ENCODE results near the gene IMP3. TPM values are rescaled to one million over a fixed set of nuclear protein-coding genes. Genes with fewer than 3 reads are reported as not detected.
A peak's percentile ranks its signal among the peaks of the same experiment; 100 is the strongest.
"Not testable (repeated sequence)": the region's sequence is repeated elsewhere in the genome, so short reads cannot be mapped to it uniquely, and the experiment has no call there.

The IMP3 gene
- total RNA-seq, 2 donors from 2014 or later: 125 to 277 TPM

- DNase-seq (ENCODE audit: low spot score): no peak
These were observed 2.6 kb downstream of the IMP3 start for GRCh38 chr15:75637245-75638009.

GRCh38 chr15:75636026-75636425 lies 4.0 kb downstream of the IMP3 start:
- TF ChIP-seq POLR2A (IDR thresholded peaks at IDR 0.05) (no peak), POLR2AphosphoS5 (IDR thresholded peaks at IDR 0.05) (no peak), CTCF (IDR thresholded peaks at IDR 0.05) (no peak)
- DNase-seq (ENCODE audit: low spot score): no peak
- no peaks in the 10 kb centered on the region for H3K36me3 ChIP-seq
- H3K27ac ChIP-seq: no peak overlapping the region
- H3K4me1 ChIP-seq (replicated peaks): peaks cover 12% of the 10 kb centered on the region
- H3K4me3 ChIP-seq: no peak overlapping the region
- WGBS: 93% methylated on average over 6 of the region's 6 CpGs
- H3K27me3 ChIP-seq (replicated peaks; ENCODE audit: insufficient read depth): no peaks in the 10 kb centered on the region
- H3K9me3 ChIP-seq: no peaks in the 10 kb centered on the region
- intact Hi-C loops (cut with DNase I): loop anchor here (5.0 kb wide), 3 partner anchors 36 to 269 kb away; partner anchors contain the start of gene MAN2C1

More at GRCh38 chr15:75637245-75638009, 2.6 kb downstream of the IMP3 start:
- 84% methylated on average over 4 of the region's 4 CpGs for WGBS
- H3K36me3 ChIP-seq: no peaks in the 10 kb centered on the region
- H3K4me1 ChIP-seq (replicated peaks): peaks cover 12% of the 10 kb centered on the region
- intact Hi-C loops (cut with DNase I): loop anchor here (5.0 kb wide), 3 partner anchors 35 to 270 kb away; partner anchors contain the start of gene MAN2C1
- no peaks in the 10 kb centered on the region for H3K27me3 ChIP-seq (replicated peaks; ENCODE audit: insufficient read depth)
- peak overlapping the region; percentile 43 to 88 for H3K27ac ChIP-seq
- TF ChIP-seq POLR2A (IDR thresholded peaks at IDR 0.05) (no peak), CTCF (IDR thresholded peaks at IDR 0.05) (no peak), POLR2AphosphoS5 (IDR thresholded peaks at IDR 0.05) (no peak)
- H3K4me3 ChIP-seq: no peak overlapping the region
- no peaks in the 10 kb centered on the region for H3K9me3 ChIP-seq

GRCh38 chr15:75633922-75634321 lies 6.1 kb downstream of the IMP3 start:
- WGBS: 95% methylated on average over 7 of the region's 7 CpGs
- H3K4me3 ChIP-seq; H3K9me3 ChIP-seq; H3K36me3 ChIP-seq; DNase-seq (ENCODE audit: low spot score); H3K4me1 ChIP-seq (replicated peaks); intact Hi-C loops (cut with DNase I); H3K27ac ChIP-seq; H3K27me3 ChIP-seq (replicated peaks; ENCODE audit: insufficient read depth): not testable (repeated sequence)

- intact Hi-C loops (cut with DNase I): no loop called here
- TF ChIP-seq POLR2A (IDR thresholded peaks at IDR 0.05) (no peak), CTCF (IDR thresholded peaks at IDR 0.05) (no peak), POLR2AphosphoS5 (IDR thresholded peaks at IDR 0.05) (no peak)
- Histone ChIP-seq H3K36me3 (no peaks in the 10 kb centered on the region), H3K4me1 (replicated peaks) (no peaks in the 10 kb centered on the region), H3K27me3 (replicated peaks; ENCODE audit: insufficient read depth) (no peaks in the 10 kb centered on the region), H3K4me3 (no peak overlapping the region), H3K9me3 (no peaks in the 10 kb centered on the region), H3K27ac (no peak overlapping the region)
- no peak for DNase-seq (ENCODE audit: low spot score)
These were observed 8.1 kb downstream of the IMP3 start for GRCh38 chr15:75631935-75632334.

GRCh38 chr15:75625542-75626347 lies 14.3 kb downstream of the IMP3 start, which contains the start of gene SNUPN:
TSS of gene SNUPN (minus strand) at chr15:75625725. CDS start at chr15:75621051, 4,674 bp downstream.
- intact Hi-C loops (cut with DNase I): loop anchor here (2.0 kb wide), 1 partner anchor 175 kb away; the partner anchor contains the start of gene SIN3A
- peak; percentile 91 for DNase-seq (ENCODE audit: low spot score)
- no peaks in the 10 kb centered on the region for H3K9me3 ChIP-seq
- under 1% methylated on average over 45 of the region's 47 CpGs for WGBS
- H3K27me3 ChIP-seq (replicated peaks; ENCODE audit: insufficient read depth): no peaks in the 10 kb centered on the region
- TF ChIP-seq POLR2AphosphoS5 (IDR thresholded peaks at IDR 0.05): peak; percentile 91
- peak in 2 of 4 experiments; percentile 16 to 32 for TF ChIP-seq CTCF (IDR thresholded peaks at IDR 0.05)
- TF ChIP-seq POLR2A (IDR thresholded peaks at IDR 0.05): peak; percentile 16
- peaks cover 3% of the 10 kb centered on the region for H3K4me1 ChIP-seq (replicated peaks)
- H3K4me3 ChIP-seq: peak within 1 kb of the TSS; percentile 66 to 74
- no peaks in the 10 kb centered on the region for H3K36me3 ChIP-seq
- H3K27ac ChIP-seq: peak within 1 kb of the TSS; percentile 90 to 91

Data from prostate gland (tissue), 2 donors.